GM18526 (cell line): ENCODE data around the gene ADGRE1.

Source experiments
- POLR2A ChIP-seq: IDR thresholded peaks from 3 replicates; pipeline ENCODE4 v1.6.1; 2011; ENCODE audit not compliant: insufficient read length; ENCODE audit errors: extremely low read depth

Gene ADGRE1

DNA sequence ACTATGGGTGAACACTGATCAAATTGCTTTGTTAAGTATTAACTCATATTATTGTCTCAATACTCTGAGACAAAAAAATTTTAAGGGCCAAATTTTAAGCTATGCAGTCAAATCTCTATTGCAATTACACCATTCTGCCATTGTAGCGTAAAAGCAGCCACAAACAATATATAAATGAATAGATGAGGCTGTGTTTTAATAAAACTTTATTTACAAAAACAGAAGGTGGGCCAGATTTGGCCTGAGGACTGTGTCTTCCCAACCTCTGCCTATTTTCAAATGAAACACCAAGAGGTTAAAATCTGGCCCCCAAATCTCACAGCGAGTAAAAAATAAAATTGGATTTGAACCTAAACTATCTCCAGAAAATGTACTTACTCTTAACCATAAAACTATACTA lies 82.1 kb downstream of the ADGRE1 start:
- TF ChIP-seq POLR2A: no peak

DNA sequence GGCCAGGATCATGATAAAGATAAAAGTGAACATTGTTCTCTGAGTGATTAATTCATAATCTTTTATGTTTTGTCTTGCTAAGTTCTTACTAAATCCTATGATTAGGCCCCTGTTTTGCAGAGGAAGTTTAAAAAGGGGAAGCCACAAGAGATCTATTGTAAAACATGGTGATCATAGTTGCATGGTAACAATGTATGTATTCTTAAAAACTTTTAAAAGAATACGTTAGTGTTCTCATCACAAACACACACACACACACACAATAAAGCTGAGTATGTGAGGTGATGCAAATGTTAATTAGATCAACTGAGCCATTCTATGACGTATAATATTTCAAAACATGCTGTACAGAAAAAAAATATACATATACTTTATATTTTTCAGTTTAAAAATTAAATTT lies 82.6 kb downstream of the ADGRE1 start:
- TF ChIP-seq POLR2A: no peak

DNA sequence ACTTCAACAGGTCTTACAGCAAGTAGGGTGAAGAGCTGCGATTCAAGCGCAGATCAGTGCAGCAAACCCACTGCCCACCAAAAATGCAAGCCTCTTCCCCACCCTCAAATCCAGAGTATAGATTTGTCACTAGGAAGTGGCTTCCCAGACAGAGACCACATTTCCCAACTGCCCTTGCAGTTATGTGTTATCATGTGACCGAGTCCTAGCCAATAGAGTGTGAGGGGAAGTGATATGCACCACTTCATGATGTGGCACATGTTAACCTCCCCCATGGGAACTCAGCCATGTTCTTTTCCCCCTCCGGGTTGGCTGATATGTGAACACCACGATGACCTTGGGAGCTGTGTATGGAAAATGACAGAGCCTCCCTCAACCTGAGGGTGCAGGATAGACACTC lies 83.1 kb downstream of the ADGRE1 start:
- TF ChIP-seq POLR2A: no peak

DNA sequence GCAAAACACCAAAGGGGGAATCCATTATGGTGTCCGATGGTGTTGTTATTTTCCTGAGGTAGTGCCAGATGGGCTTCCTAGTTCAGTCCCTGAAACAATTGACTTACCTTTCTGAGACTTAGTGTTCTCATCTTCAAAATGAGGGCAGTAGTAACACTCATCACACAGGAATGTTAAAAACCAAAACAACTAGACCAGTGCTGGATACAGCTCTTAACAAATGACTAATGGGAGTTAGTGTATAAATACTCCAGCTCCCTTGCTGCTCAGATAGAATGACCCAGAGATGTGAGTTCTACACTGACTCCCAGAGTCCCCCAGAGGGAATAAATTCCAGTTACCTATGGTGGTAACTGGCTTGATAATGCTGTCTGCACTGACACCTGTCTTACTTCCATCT lies 84.0 kb downstream of the ADGRE1 start:
- TF ChIP-seq POLR2A: no peak

DNA sequence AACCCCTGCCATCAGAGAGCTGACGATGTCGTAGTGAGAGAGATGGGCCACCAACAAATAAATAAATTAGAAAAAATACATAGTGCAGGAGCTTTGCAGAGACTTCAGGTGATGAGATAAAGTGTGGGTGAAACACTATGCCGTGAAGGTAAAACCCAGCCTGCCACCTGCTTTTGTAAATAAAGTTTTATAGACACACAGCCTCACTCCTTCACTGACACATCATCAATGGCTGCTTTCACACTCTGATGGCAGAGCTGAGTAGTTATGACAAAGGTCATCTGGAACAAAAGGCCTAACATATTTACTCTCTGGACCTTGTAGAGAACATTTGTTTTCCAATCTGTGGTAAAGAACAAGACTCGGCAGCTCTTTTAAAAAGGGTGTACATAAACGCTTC lies 88.8 kb downstream of the ADGRE1 start:
- TF ChIP-seq POLR2A: no peak

DNA sequence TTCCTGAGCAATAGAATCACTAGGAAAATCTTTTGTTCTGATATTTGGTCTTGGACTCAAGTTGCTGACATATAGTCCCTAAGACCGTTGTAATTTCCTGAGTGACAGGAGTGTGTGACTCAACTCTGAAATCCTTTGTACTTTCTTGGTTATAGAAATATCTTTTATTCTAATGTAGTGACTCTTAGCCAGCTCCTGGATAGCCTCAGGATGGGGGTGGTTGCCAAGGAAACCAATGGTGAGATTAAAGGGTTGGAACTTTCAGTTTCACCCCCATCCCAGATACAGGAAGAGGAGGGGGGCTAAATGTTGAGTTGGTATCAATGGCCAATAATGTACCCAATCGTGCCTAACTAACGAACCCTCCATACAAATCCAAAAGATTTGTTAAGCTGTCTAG lies 92.0 kb downstream of the ADGRE1 start:
- TF ChIP-seq POLR2A: no peak

DNA sequence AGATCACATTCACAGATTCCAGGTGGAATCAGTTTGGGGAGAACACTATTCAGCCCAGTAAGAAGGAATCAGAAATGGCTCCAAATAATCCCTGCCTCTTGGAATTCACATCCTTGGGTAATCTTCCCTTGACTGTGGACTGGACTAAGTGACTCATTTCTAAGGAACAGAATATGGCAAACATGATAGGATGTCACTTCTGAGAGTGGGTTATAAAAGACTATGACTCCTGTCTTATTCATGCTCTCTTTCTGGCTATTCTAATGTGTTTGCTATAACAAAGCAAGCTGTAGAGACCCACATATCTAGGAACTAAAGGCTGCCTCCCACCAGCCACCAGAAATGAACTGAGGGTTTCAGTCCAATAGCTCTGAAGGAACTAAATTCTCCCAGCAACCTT lies 96.1 kb downstream of the ADGRE1 start:
- TF ChIP-seq POLR2A: no peak

DNA sequence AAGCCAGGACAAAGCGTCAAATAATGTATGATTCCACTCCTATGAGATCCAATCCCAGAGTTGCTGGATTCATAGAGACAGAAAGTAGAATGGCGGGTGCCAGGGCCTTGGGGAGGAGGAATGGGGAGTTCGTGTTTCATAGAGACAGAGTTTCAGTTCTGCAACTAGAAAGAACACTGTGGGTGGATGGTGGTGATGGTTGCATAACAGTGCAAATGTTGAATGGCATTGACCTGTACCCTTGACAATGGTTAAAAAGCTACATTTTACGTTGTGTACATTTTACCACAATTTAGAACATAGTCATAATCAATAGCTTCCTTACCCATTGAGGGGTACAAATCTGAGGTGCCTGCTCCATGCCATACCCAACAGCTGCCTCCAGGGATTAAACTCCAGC lies 100.5 kb downstream of the ADGRE1 start:
- TF ChIP-seq POLR2A: no peak

DNA sequence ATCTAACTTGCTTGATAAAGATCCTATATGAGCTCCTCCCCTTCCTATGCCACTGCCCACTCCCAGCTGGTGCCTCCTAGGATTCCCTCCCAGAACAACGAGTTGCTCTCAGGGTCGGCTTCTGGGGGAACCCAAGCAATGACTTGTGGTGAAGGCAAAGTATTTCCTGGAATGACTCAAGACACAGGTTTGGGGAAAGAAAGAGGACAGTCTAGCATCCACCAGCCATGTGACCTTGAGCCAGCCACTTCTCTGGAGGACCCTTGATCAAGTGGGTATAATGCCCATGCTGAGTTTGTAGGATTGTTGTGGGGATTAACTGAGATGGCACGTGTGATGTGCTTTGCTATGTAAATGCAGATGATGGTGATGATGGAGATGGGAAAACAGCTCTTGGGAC lies 100.9 kb downstream of the ADGRE1 start:
- no peak for TF ChIP-seq POLR2A
